Tibial artery (tissue), 4 donors: ENCODE measurements around the gene CDADC1.

Experiments used
- DNase-seq, 2 donors: peaks; one replicate each; pipeline ENCODE4 v3.0.0-alpha.2; 2019
- H3K27ac ChIP-seq, 2 donors: fragments of 200-600 bp; sonication (generic) in 1 of 2; 1 replicate in 1 of 2; 2 replicates in 1 of 2; pipeline ENCODE4 v1.5.1; 2018 to 2019; ENCODE audit warnings: mild to moderate bottlenecking in 1 of 2
- H3K27me3 ChIP-seq, 2 donors: fragments of 200-600 bp; sonication (generic) in 1 of 2; one replicate each; pipeline versions ENCODE4 v1.5.1 to v1.6.0; 2016 to 2019
- H3K36me3 ChIP-seq, 3 donors: fragments of 200-600 bp; sonication (generic) in 2 of 3; one replicate each; pipeline ENCODE4 v1.5.1; 2016 to 2019; ENCODE audit warnings: mild to moderate bottlenecking in 2 of 3
- H3K4me1 ChIP-seq, 4 donors: fragments of 200-600 bp; sonication (generic) in 2 of 4; 1 replicate in 3 of 4; 2 replicates in 1 of 4; pipeline ENCODE4 v1.5.1; 2016 to 2019
- H3K4me3 ChIP-seq, 2 donors: fragments of 200-600 bp; sonication (generic) in 1 of 2; 1 replicate in 1 of 2; 2 replicates in 1 of 2; pipeline ENCODE4 v1.5.1; 2018 to 2019; ENCODE audit warnings: mild to moderate bottlenecking in 2 of 2
- H3K9me3 ChIP-seq, 3 donors: fragments of 200-600 bp; sonication (generic) in 1 of 3; one replicate each; pipeline ENCODE4 v1.5.1; 2016 to 2019
- intact Hi-C: fragments of 100-400 bp; cut with DNase I; formaldehyde crosslinking; loops from one replicate; pipeline ENCODE4 v1.15.0; 2023; ENCODE audit warnings: low total_unique reads
- TF ChIP-seq, protein P1 (sequence below), 2 experiments: fragments of 200-600 bp in 1 of 2; fragments of 450-650 bp in 1 of 2; IDR thresholded peaks; one replicate each; pipeline ENCODE4 v1.5.1; 2017 to 2019; ENCODE audit warnings: antibody characterized with exemption in 2 of 2, mild to moderate bottlenecking in 1 of 2, moderate library complexity in 1 of 2

The CDADC1 gene

DNA sequence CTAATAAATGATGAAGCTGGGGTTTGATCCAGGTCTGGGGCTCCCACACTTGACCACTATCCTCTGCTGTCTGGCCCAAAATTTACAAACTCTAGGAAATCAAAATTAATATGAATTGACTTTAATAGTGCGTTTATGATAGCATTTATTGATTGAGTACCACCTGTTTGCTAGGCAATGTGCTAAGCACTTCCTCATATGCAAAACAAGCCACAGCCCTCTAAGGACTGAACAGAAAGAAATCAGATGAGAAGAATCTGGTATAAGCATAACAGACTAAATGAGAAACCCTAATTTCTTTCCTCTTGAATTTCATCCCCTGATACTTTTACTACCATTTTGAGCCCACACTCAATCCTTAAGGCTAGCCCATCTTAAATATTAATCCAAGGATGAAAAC, 34.2 kb upstream of the CDADC1 start:
- H3K27me3 ChIP-seq: peaks cover 0 to 7% of the 10 kb centered on the region in 2 donors
- intact Hi-C loops: no loop called here
- H3K4me1 ChIP-seq: peaks cover 0 to 4% (median 2%) of the 10 kb centered on the region in 4 donors
- no peak overlapping the region for H3K4me3 ChIP-seq
- peaks cover under 1 to 20% (median 5%) of the 10 kb centered on the region in 3 donors for H3K36me3 ChIP-seq
- no peak for DNase-seq
- no peak overlapping the region for H3K27ac ChIP-seq
- TF ChIP-seq, protein P1, sequence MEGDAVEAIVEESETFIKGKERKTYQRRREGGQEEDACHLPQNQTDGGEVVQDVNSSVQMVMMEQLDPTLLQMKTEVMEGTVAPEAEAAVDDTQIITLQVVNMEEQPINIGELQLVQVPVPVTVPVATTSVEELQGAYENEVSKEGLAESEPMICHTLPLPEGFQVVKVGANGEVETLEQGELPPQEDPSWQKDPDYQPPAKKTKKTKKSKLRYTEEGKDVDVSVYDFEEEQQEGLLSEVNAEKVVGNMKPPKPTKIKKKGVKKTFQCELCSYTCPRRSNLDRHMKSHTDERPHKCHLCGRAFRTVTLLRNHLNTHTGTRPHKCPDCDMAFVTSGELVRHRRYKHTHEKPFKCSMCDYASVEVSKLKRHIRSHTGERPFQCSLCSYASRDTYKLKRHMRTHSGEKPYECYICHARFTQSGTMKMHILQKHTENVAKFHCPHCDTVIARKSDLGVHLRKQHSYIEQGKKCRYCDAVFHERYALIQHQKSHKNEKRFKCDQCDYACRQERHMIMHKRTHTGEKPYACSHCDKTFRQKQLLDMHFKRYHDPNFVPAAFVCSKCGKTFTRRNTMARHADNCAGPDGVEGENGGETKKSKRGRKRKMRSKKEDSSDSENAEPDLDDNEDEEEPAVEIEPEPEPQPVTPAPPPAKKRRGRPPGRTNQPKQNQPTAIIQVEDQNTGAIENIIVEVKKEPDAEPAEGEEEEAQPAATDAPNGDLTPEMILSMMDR (IDR thresholded peaks at IDR 0.05): no peak
- H3K9me3 ChIP-seq: no peaks in the 10 kb centered on the region

DNA sequence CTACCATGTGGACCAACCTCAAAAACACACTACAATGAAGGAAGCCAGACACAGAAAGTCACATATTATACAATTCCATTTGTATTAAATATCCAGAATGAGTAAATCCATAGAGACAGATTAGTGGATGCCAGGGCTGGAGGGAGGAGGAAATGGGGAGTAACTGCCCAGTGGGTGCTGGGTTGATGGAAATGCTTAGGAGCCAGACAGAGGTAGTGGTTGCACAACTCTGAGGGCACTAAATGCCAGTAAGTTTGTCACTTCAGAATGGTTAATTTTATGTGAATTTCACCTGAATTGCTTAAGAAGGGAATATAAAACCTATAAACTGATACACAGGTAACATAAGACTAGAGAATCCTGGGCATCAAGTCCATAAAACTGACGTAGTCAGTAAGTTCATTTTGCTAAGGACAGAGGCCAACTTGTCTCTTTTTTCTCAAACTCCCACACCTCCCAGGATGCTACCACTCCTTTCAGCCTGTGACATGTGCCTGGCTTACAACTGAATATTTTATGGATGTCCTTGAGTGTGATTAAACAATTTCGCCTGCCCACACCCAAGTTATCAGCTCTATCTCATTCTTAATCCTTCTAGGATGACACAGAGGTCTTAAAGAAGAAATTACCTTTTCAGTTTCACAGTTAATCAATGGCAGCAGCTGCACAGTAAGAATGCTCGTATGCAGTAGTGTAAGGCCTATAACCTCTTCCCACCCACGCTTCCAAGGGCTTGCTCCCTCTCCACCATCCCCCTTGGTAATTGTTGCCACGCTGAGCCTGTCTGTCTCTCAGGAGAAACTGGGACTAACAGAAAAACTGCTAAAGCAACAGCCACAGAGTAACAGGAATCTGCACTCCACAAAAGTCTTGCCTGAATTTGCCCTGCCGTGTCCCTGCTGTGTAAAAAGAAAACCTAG, 33.5 kb upstream of the CDADC1 start:
- Histone ChIP-seq H3K9me3 (no peaks in the 10 kb centered on the region), H3K27ac (no peak overlapping the region), H3K27me3 (peaks cover 0 to 13% of the 10 kb centered on the region in 2 donors), H3K4me1 (peaks cover 0 to 9% (median 5%) of the 10 kb centered on the region in 4 donors), H3K36me3 (peaks cover 0 to 14% (median 0%) of the 10 kb centered on the region in 3 donors), H3K4me3 (no peak overlapping the region)
- no peak for DNase-seq
- TF ChIP-seq, protein P1 (IDR thresholded peaks at IDR 0.05): no peak
- intact Hi-C loops: no loop called here

DNA sequence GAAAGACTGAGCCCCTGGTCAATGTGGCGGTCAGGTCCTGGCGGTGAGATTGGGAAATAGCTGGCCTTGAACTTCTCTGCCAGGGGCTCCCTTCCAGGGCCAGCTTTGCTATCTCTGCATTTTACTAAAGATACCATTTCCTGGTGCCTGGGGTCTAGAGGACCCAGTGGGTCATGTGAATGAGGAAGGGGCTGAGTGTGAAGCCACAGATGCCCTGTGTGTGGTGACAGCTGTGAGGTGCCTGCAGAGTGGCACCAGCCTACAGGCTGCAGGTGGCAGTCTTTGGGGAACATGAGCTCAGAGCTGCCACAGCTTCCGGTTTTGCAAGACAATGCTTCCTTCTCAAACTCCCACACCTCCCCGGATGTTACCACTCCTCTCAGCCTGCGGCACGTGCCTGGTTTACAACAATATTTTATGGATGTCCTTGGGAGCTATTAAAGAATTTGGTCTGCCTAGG, 32.8 kb upstream of the CDADC1 start:
- Histone ChIP-seq H3K36me3 (peaks cover 0 to 8% (median 0%) of the 10 kb centered on the region in 3 donors), H3K9me3 (no peaks in the 10 kb centered on the region), H3K27me3 (peaks cover 0 to 19% of the 10 kb centered on the region in 2 donors), H3K4me3 (no peak overlapping the region), H3K27ac (no peak overlapping the region), H3K4me1 (peaks cover 0 to 16% (median 7%) of the 10 kb centered on the region in 4 donors)
- TF ChIP-seq, protein P1 (IDR thresholded peaks at IDR 0.05): no peak
- DNase-seq: peak in 1 of 2 donors; percentile 62
- intact Hi-C loops: no loop called here

DNA sequence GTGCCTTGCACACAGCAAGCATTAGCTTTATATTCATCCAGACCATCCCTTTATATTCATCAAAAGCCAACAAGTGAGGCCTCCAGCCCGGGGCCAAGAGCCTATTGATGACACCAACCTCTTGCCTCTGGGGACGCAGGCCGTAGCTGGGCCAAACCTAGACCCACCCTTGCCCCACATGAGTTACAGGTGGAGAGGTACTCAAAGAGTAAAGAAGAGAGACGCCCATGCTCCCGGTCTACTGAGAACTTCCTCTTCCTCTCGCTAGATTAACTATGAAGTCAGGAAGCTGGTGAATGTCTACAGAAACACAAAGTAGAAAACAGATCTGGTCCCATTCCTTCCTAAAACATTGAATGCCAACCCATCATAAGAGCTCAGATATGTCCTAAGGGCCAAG, 31.4 kb upstream of the CDADC1 start:
- H3K36me3 ChIP-seq: no peaks in the 10 kb centered on the region
- intact Hi-C loops: no loop called here
- H3K4me1 ChIP-seq: peaks cover 0 to 29% (median 17%) of the 10 kb centered on the region in 4 donors
- H3K27me3 ChIP-seq: peaks cover 0 to 33% of the 10 kb centered on the region in 2 donors
- H3K27ac ChIP-seq: no peak overlapping the region
- TF ChIP-seq, protein P1 (IDR thresholded peaks at IDR 0.05): no peak
- no peak for DNase-seq
- H3K9me3 ChIP-seq: no peaks in the 10 kb centered on the region
- H3K4me3 ChIP-seq: no peak overlapping the region

DNA sequence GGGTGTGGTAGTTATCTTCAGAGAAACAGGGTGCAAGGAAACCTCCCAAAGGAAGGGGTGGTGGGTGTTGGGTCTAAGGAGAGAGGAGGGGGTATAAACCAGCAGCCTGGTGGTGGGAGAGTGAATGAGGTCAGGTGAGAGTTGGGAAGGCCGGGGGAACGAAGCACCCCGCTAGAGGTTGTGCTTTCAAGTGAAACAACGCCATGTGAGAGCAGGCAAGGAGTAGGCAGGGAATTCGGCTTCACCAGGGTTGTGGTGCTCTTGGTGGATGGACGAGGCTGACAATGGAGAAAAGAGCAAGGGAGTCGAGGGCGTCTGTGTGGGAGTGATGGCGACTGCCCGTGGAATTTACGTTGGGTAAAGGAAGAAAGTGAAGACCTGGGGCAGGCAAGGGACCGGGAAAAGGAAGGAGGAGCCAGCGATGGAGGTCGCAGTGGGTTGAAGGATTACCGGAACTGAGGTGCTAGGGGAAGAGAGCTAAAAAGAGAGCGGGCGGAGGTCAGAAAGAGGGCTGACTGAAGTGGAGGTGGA, 29.7 kb upstream of the CDADC1 start:
- Histone ChIP-seq H3K27me3 (peaks cover 0 to 49% of the 10 kb centered on the region in 2 donors), H3K9me3 (no peaks in the 10 kb centered on the region), H3K27ac (no peak overlapping the region), H3K4me3 (no peak overlapping the region), H3K36me3 (no peaks in the 10 kb centered on the region), H3K4me1 (peaks cover 0 to 31% (median 17%) of the 10 kb centered on the region in 4 donors)
- TF ChIP-seq, protein P1 (IDR thresholded peaks at IDR 0.05): no peak
- no peak for DNase-seq
- intact Hi-C loops: no loop called here
